HG02973 (cell line): Measurements from ENCODE around the gene VGLL4.
"Not testable (repeated sequence)": the region's sequence is repeated elsewhere in the genome, so short reads cannot be mapped to it uniquely, and the experiment has no call there.

Source experiments
- ATAC-seq: cut with Tn5 transposase; IDR thresholded peaks from one replicate; pipeline ENCODE4 v1.9.1; 2021; ENCODE audit warnings: moderate library complexity; ENCODE audit not compliant: unreplicated experiment

Gene VGLL4

GRCh38 chr3:11607816-11608215 lies 35.9 kb downstream of the VGLL4 start:
- ATAC-seq, result no peak

- ATAC-seq, result no peak
Measured at GRCh38 chr3:11606865-11607440, 36.8 kb downstream of the VGLL4 start.

GRCh38 chr3:11606090-11606784 lies 37.5 kb downstream of the VGLL4 start:
- ATAC-seq, result no peak

GRCh38 chr3:11605398-11605797 lies 38.3 kb downstream of the VGLL4 start:
- ATAC-seq, result no peak

GRCh38 chr3:11604139-11604892 lies 39.4 kb downstream of the VGLL4 start:
- no peak for ATAC-seq

GRCh38 chr3:11603628-11604027 lies 40.1 kb downstream of the VGLL4 start:
- no peak for ATAC-seq

- ATAC-seq, result no peak
Measured at GRCh38 chr3:11602886-11603527, 40.7 kb downstream of the VGLL4 start.

GRCh38 chr3:11602239-11602840 lies 41.4 kb downstream of the VGLL4 start:
- ATAC-seq, result no peak

- peak; percentile 91 for ATAC-seq
Measured at GRCh38 chr3:11601446-11602238, 42.1 kb downstream of the VGLL4 start.

GRCh38 chr3:11600501-11601282 lies 43.0 kb downstream of the VGLL4 start:
- ATAC-seq, result no peak

GRCh38 chr3:11596387-11596786 lies 47.3 kb downstream of the VGLL4 start:
- no peak for ATAC-seq

GRCh38 chr3:11595024-11595423 lies 48.7 kb downstream of the VGLL4 start:
- ATAC-seq, result not testable (repeated sequence)

- ATAC-seq, result no peak
Measured at GRCh38 chr3:11593318-11594034, 50.2 kb downstream of the VGLL4 start.

GRCh38 chr3:11592445-11593298 lies 51.0 kb downstream of the VGLL4 start:
- no peak for ATAC-seq

GRCh38 chr3:11591391-11592282 lies 52.1 kb downstream of the VGLL4 start:
- no peak for ATAC-seq

GRCh38 chr3:11591002-11591355 lies 52.7 kb downstream of the VGLL4 start:
- no peak for ATAC-seq

GRCh38 chr3:11589706-11590105 lies 54.0 kb downstream of the VGLL4 start:
- ATAC-seq, result no peak
